Measurements from ENCODE around the gene SFMBT2.

SFMBT2 gene

GRCh38 chr10:7121154-7121797, 289.6 kb downstream of the SFMBT2 start:
- peak; percentile 0 for DNase-seq

DNA sequence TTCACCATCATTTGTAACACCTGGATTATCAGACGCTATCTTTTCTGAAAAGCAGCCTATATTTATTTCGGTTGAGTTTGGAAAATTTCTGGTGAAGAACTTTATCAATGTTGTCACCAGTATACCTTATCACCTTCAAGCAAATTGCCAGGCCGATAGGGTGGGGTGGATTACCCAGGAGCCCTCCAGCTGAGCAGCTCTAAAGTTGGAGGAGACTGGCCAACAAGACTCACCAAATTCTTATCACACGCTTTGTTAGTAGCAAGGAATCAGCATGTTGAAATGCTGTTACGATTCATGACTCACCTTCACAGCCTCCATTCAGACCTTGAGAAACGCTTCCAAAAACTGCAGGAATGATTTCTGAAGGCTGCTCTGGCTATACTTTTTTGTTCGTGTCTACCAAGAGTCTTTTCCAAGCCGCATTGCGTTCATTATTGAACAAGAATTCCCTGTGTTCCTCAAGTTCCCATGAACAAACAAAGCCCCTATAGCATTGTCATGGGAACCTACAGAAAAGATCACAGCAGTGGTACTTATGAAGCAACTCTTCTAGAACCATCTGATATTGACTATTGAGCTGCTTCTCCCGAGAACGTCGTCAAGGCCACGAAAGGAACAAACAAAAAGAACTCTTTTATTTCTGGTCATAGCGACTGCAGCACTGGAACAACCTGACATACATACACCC, 291.4 kb downstream of the SFMBT2 start:
- DNase-seq, result no peak

- no peak for DNase-seq
Measured at GRCh38 chr10:7117806-7118674, 292.8 kb downstream of the SFMBT2 start.

- no peak for DNase-seq
Measured at GRCh38 chr10:7117177-7117799, 293.5 kb downstream of the SFMBT2 start.

- no peak for DNase-seq
Measured at GRCh38 chr10:7111561-7111960, 299.3 kb downstream of the SFMBT2 start.

DNA sequence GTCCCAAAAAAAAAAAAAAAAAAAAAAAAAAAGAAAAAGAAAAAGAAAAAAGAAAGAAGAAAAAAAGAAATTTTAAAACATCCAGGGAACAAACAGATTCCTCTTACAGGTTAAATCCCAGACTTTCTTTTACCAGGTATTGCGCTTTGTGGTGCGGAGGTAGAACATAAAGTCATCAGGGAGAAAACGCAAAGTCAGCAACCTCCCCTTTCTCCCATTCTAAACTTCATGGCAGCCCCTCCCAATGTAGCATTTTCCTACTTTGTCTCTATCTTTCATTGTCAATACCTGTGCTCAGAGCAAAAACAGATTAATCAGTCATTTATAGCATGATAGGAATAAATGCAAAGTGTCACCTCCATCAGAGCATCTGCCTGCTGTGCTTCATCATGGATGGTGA, 299.7 kb downstream of the SFMBT2 start:
- no peak for DNase-seq

Measured in NCI-H1694 treated with DMSO at 0.1 percent for 48 hours (cell line).